HFFc6 (cell line): Measurements from ENCODE around the gene IRF6. TPM values are rescaled to one million over a fixed set of nuclear protein-coding genes. Genes with fewer than 3 reads are reported as not detected.
A peak's percentile ranks its signal among the peaks of the same experiment; 100 is the strongest.

ENCODE experiments used
- DNase-seq: peaks from one replicate; pipeline ENCODE4 v3.0.0-alpha.2; 2018
- H3K27ac Mint-ChIP-seq: 2 replicates; pipeline ENCODE4 v1.8.0; 2020; ENCODE audit warnings: mild to moderate bottlenecking, mixed read lengths
- H3K27me3 Mint-ChIP-seq: 2 replicates; pipeline ENCODE4 v1.8.0; 2021; ENCODE audit warnings: mild to moderate bottlenecking, moderate library complexity, mixed read lengths; ENCODE audit not compliant: insufficient read depth
- H3K36me3 Mint-ChIP-seq: 2 replicates; pipeline ENCODE4 v1.8.0; 2021; ENCODE audit warnings: low read depth, mixed read lengths
- H3K4me1 Mint-ChIP-seq: 2 replicates; pipeline ENCODE4 v1.8.0; 2020; ENCODE audit warnings: low read depth, mixed read lengths
- H3K4me3 Mint-ChIP-seq: 2 replicates; pipeline ENCODE4 v1.8.0; 2020; ENCODE audit warnings: mild to moderate bottlenecking, moderate library complexity, mixed read lengths
- H3K9me3 Mint-ChIP-seq: 2 replicates; pipeline ENCODE4 v1.8.0; 2020; ENCODE audit warnings: mild to moderate bottlenecking, mixed read lengths
- total RNA-seq, 6 experiments: library from RNA; stranded (reverse); fragmentation: NEBNext Ultra II Directional; extraction: Animal tissue kit (Norgen Biotek cat#: 25700); gene quantifications; 2 replicates in 1 of 6; 3 replicates in 5 of 6; pipeline ENCODE4 v1.2.3, GENCODE V29; 2021
- TF ChIP-seq, protein P1 (sequence below): fragments of 200-600 bp; sonication (generic); IDR thresholded peaks from 2 replicates; pipeline ENCODE4 v1.5.0; 2021; ENCODE audit warnings: antibody characterized with exemption, mild to moderate bottlenecking

Gene IRF6
- total RNA-seq, 6 experiments from 2014 or later = 0.14 to 3.2 (median 0.28) TPM

GRCh38 chr1:209769171-209769904 lies 36.6 kb downstream of the IRF6 start:
- no peak overlapping the region for H3K27ac Mint-ChIP-seq
- H3K9me3 Mint-ChIP-seq = no peaks in the 10 kb centered on the region
- TF ChIP-seq, protein P1, sequence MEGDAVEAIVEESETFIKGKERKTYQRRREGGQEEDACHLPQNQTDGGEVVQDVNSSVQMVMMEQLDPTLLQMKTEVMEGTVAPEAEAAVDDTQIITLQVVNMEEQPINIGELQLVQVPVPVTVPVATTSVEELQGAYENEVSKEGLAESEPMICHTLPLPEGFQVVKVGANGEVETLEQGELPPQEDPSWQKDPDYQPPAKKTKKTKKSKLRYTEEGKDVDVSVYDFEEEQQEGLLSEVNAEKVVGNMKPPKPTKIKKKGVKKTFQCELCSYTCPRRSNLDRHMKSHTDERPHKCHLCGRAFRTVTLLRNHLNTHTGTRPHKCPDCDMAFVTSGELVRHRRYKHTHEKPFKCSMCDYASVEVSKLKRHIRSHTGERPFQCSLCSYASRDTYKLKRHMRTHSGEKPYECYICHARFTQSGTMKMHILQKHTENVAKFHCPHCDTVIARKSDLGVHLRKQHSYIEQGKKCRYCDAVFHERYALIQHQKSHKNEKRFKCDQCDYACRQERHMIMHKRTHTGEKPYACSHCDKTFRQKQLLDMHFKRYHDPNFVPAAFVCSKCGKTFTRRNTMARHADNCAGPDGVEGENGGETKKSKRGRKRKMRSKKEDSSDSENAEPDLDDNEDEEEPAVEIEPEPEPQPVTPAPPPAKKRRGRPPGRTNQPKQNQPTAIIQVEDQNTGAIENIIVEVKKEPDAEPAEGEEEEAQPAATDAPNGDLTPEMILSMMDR = no peak
- H3K4me1 Mint-ChIP-seq = peaks cover 2% of the 10 kb centered on the region; the same call in 1 of the 2 replicates
- H3K36me3 Mint-ChIP-seq = no peaks in the 10 kb centered on the region
- H3K4me3 Mint-ChIP-seq = no peak overlapping the region; the same call in 1 of the 2 replicates
- H3K27me3 Mint-ChIP-seq = peaks cover 4% of the 10 kb centered on the region
- peak; percentile 92 for DNase-seq

- peaks cover 4% of the 10 kb centered on the region for H3K27me3 Mint-ChIP-seq
- DNase-seq = no peak
- no peak overlapping the region for H3K4me3 Mint-ChIP-seq
- no peaks in the 10 kb centered on the region for H3K36me3 Mint-ChIP-seq
- TF ChIP-seq, protein P1 = no peak
- no peaks in the 10 kb centered on the region for H3K4me1 Mint-ChIP-seq
- no peaks in the 10 kb centered on the region for H3K9me3 Mint-ChIP-seq
- H3K27ac Mint-ChIP-seq = 0 out of 2 replicates have a peak overlapping the region, but pooled peaks have one; percentile 22
Observed at GRCh38 chr1:209768354-209768774, 37.6 kb downstream of the IRF6 start.

DNA sequence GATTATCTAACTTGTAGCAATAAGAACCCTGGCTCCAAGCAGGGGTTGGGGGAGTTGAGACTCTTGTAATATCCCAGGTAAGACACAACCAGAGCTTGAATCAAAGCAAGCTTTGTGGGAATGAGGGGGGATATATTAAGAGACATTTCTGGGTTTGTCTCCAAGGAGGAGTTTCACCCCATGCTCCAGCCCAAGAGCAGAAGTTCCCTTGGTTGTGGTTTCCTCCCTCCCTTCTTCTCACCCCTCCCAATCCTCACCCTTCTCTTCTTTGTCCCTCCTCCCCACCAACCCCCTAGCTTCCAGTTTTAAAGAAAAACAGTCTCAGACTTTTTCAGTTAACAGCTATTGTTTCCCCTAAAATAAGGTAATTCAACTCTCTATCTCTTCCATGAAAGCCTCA lies 38.2 kb downstream of the IRF6 start:
- no peaks in the 10 kb centered on the region for H3K9me3 Mint-ChIP-seq
- no peaks in the 10 kb centered on the region for H3K36me3 Mint-ChIP-seq
- H3K4me3 Mint-ChIP-seq = no peak overlapping the region
- no peaks in the 10 kb centered on the region for H3K4me1 Mint-ChIP-seq
- TF ChIP-seq, protein P1 = no peak
- no peak for DNase-seq
- H3K27me3 Mint-ChIP-seq = peaks cover 3% of the 10 kb centered on the region
- H3K27ac Mint-ChIP-seq = no peak overlapping the region

GRCh38 chr1:209767096-209767495 lies 38.8 kb downstream of the IRF6 start:
- no peaks in the 10 kb centered on the region for H3K9me3 Mint-ChIP-seq
- H3K4me3 Mint-ChIP-seq = no peak overlapping the region
- H3K27ac Mint-ChIP-seq = no peak overlapping the region
- TF ChIP-seq, protein P1 = no peak
- no peaks in the 10 kb centered on the region for H3K36me3 Mint-ChIP-seq
- no peaks in the 10 kb centered on the region; the same call in 1 of the 2 replicates for H3K4me1 Mint-ChIP-seq
- no peak for DNase-seq
- peaks cover 3% of the 10 kb centered on the region for H3K27me3 Mint-ChIP-seq

- no peak for DNase-seq
- Mint-ChIP-seq H3K4me3 (no peak overlapping the region), H3K4me1 (peaks cover 6% of the 10 kb centered on the region), H3K27me3 (peaks cover 3% of the 10 kb centered on the region), H3K27ac (no peak overlapping the region), H3K9me3 (no peaks in the 10 kb centered on the region), H3K36me3 (no peaks in the 10 kb centered on the region)
- TF ChIP-seq, protein P1 = no peak
Observed at GRCh38 chr1:209766051-209766450, 39.9 kb downstream of the IRF6 start.
